Neural progenitor cell (in vitro differentiated cells): ENCODE data around the gene KPNA3.

Experiments
- CTCF ChIP-seq: fragments of 200-600 bp; sonication (generic); IDR thresholded peaks from 2 replicates; pipeline ENCODE4 v1.5.1; 2017; ENCODE audit warnings: antibody characterized with exemption, mild to moderate bottlenecking
- EZH2 ChIP-seq: fragments of 200-600 bp; sonication (generic); IDR thresholded peaks from 2 replicates; pipeline ENCODE4 v1.6.1; 2017; ENCODE audit warnings: antibody characterized with exemption, mild to moderate bottlenecking, moderate library complexity

- TF ChIP-seq CTCF (no peak), EZH2 (no peak)
Measured at GRCh38 chr13:49693191-49693733, 99.2 kb downstream of the KPNA3 start.
